ENCODE measurements around the gene NME7.
A peak's percentile ranks its signal among the peaks of the same experiment; 100 is the strongest.
"Not testable (repeated sequence)": the region's sequence is repeated elsewhere in the genome, so short reads cannot be mapped to it uniquely, and the experiment has no call there.

Gene NME7

GRCh38 chr1:169300854-169301253, 66.7 kb downstream of the NME7 start:
- DNase-seq, result no peak

DNA sequence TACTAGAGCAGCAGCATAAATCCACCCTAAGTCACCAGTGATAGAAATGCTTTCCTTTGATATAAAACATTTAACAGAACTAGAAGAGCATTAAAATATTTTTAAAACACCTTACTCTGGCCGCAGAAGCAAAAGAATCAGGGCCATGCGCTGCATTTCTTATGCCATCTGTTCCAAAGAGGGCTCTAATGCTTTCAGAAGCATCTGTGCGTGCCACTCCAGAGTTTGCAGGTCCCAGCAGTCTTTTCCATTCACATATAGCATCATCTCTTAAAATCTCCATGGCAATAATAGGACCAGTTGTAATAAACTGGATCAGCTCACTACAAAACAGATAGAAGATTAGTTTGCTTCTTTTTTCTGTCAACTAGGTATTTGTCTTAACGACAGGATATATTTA, 69.2 kb downstream of the NME7 start:
- no peak for DNase-seq

DNA sequence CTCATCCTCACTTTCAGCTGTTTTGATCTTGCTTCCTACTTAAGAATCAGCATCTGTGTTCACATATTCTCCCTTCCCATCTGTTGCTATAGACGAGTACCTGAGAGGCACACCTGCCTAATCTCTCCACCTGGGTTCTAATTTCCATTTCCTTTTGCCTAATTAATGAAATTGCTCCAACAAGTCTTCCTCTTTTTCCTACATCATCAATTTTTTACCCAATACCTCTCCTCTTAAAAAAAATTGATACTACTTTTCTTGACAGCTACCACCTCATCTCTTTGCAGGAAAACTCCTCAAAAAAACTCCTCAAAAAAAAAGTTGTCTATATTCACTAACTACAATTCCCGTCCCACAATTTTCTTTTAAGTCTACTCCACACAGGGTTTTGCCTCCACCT, 71.8 kb downstream of the NME7 start:
- no peak for DNase-seq

DNA sequence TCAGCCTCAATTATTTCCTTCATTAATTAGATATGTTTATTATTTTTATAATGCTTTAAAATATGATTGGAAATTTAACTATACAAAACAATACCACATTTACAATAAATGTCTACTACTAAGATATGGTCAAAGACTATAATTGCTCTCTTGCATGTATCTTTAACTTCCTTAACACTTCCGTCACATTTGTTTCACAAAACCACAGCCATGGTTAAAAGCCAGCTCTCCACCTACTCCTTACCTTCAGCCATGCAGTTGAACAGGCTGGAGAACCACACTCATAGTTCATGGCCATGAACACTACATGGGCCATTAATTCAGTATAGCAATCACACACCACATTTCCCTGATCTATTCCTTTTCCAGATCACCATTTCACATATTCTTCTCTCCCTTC, 72.2 kb downstream of the NME7 start:
- no peak for DNase-seq

GRCh38 chr1:169289016-169289415, 78.6 kb downstream of the NME7 start:
- no peak for DNase-seq

- no peak for DNase-seq
Observed at GRCh38 chr1:169288011-169288414, 79.6 kb downstream of the NME7 start.

- peak; percentile 73 for DNase-seq
Observed at GRCh38 chr1:169287280-169287679, 80.3 kb downstream of the NME7 start.

DNA sequence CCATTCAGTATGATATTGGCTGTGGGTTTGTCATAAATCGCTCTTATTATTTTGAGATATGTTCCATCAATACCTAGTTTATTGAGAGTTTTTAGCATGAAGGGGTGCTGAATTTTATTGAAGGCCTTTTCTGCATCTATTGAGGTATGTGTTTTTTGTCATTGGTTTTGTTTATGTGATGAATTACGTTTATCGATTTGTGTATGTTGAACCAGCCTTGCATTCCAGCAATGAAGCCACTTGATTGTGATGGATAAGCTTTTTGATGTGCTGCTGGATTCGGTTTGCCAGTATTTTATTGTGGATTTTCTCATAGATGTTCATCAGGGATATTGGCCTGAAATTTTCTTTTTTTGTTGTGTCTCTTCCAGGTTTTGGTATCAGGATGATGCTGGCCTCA, 86.0 kb downstream of the NME7 start:
- DNase-seq, result not testable (repeated sequence)

DNA sequence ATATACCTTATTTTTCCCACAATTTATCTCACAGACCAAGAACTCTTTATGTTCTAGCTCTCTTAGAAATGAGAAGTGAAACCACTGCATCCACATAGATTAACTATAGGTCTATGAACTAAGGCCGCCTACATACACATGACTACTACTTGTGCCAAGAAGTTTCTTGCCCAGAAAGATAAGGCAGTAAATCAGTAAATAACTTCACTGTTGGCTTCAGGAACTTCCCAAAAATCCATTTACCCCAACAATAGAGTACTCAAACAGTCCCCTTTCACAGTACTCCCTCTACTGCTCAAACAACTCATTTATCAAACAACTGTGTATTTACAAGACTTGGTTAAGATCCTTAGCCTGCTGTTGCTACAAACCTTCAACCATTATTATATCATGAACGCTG, 96.5 kb downstream of the NME7 start:
- DNase-seq, result peak; percentile 98

GRCh38 chr1:169266133-169266532, 101.5 kb downstream of the NME7 start:
- DNase-seq, result no peak

DNA sequence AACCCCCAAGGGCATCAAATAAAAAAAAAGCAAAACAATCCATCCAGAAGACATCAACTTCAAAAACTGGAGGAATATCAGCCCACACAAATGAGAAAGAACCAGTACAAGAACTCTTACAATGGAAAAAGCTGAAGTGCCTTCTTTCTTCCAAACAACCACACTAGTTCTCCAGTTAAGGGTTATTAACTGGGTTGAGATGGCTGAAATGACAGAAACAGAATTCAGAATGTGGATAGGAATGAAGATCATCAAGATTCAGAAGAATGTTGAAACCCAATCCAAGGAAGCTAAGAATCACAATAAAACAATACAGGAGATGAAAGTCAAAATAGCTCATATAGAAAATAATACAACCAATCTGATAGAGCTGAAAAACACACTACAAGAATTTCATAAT, 104.5 kb downstream of the NME7 start:
- DNase-seq, result no peak

- DNase-seq, result no peak
Observed at GRCh38 chr1:169261884-169262283, 105.7 kb downstream of the NME7 start.

GRCh38 chr1:169260478-169261151, 107.0 kb downstream of the NME7 start:
- peak; percentile 85 for DNase-seq

- DNase-seq, result peak; percentile 26
Observed at GRCh38 chr1:169259816-169260215, 107.8 kb downstream of the NME7 start.

DNA sequence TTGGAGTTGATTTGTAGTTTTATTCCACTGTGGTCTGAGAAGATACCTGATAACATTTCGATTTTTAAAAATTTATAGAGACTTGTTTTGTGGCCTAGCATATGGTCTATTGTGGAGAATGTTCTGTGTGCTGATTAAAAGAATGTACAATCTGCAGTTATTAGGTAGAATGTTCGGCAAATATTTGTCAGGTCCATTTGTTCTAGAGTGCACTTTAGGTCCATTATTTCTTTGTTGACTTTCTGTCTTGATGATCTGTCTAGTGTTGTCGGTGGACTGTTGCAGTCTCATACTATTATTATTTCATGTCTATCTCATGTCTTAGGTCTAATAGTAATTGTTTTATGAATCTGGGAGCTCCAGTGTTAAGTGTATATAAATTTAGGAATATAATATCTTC, 116.8 kb downstream of the NME7 start:
- no peak for DNase-seq

GRCh38 chr1:169250022-169250421, 117.6 kb downstream of the NME7 start:
- no peak for DNase-seq

DNA sequence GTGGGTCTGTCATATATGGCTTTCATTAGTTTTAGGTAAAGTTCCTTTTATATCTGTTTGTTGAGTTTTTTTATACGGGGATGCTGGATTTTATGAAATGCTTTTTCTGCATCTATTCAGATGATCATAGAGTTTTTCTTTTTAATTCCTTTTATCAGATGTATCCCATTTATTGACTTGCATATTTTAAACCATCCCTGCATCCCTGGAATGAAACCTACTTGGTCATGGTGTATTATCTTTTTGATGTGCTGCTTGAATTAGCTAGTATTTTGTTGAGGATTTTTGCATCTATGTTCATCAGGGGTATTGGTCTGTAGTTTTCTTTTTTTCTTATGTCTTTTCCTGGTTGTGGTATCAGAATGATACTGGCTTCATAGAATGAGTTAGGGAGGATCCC, 118.0 kb downstream of the NME7 start:
- no peak for DNase-seq

DNA sequence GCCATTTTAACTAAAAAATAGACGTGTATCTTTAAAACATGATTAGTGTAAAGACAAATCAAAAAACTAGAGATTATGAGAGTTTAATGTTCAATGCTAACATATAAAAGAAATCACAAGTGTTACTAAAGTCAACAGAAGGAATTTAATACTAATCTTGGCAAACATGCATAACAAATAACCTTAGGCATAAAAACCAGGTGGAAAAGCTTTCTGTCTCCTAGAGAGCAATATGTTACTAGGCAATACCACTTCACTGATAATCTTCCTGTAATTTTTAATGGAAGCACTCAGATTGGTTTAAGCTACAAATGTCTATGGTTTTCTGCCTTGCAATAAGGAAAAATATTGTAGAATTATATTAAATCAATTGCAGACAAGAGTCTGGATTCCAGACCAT, 121.9 kb downstream of the NME7 start:
- DNase-seq, result no peak

DNA sequence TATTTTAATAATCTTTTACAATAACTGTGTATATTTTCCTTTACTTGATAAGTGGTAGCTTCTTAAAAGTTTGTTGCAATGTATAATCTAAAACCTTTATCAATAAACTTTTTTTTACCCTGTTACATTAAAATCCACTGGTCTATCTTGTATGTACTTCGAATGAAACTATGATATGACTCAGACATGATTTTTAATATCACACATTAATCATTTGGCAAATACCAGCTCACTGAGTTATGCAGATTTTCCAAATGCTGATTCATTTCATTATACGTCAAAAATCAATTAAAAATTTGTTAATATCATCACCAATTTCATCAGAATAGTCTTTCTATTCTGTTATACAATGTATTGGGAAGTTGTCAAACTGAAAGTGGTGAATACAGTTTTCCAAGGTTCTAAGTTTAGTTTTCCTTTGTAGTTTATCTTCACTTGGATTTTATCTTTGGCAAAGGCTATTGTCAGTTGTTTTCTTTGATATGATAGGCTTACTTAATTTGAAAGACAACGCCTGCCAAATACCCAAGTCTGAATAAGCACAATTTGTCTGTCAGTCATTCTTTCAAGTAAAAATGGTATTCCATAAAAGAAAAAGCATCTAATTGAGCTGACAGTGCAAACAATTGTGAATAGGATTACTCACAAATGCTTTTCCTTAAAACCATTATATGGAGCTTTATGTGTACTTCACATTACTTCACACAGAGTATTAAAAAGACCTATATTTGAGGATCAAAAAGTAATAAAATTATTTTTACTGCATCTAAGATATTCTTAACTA, 127.0 kb downstream of the NME7 start:
- DNase-seq, result peak; percentile 14

DNA sequence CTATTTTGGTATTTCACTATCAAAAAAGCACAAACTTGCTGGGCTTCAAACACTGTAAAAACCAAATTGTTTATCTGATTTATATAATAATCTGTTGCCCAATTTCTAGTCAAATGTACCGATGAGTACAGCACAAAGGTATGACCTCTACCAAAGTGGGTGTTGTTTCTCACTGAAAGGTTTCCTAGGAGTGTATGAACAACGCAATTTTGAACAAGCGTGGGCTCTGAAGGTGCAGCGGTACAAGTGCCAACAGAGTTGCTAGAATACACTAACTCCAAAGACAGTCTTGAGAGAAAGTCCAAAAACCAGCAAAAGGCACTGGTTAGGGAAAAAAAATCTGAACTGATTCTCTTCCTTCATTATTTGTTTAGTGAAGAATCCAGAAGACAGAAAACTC, 130.7 kb downstream of the NME7 start:
- DNase-seq, result no peak

- no peak for DNase-seq
Observed at GRCh38 chr1:169236143-169236542, 131.5 kb downstream of the NME7 start.

DNA sequence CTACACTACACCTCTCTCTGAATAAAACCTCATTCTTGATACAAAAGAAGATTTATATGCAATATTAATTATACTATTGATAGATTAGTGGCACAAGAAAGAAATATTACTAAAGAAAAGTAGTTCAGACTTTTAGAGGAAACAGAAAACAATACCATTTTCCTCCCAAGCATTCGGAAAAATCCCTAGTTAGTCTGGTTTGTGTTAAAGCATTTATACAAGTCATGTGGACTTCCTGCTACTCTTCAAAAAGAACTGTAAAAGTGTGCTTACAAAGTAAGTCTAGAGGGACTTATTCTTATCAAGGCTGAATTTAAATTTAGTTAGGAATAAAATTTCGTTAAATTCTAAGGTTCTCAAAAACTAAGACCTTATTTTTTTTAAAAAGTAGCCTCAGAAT, 132.0 kb downstream of the NME7 start:
- DNase-seq, result no peak

GRCh38 chr1:169234780-169235179, 132.8 kb downstream of the NME7 start:
- DNase-seq, result no peak

- no peak for DNase-seq
Observed at GRCh38 chr1:169217636-169218035, 150.0 kb downstream of the NME7 start.

- DNase-seq, result no peak
Observed at GRCh38 chr1:169214598-169214997, 153.0 kb downstream of the NME7 start.

Measured in OCI-M1 (cell line).